B cell (primary cell): ENCODE data around the gene AGAP1. TPM values are rescaled to one million over a fixed set of nuclear protein-coding genes. Genes with fewer than 3 reads are reported as not detected.

Experiments used
- ATAC-seq: fragments of 200-7000 bp; cut with Tn5 transposase; one replicate; pipeline ENCODE4 v1.10.0; 2021; ENCODE audit warnings: low read depth, mild to moderate bottlenecking, moderate number of reproducible peaks, moderate library complexity
- CTCF ChIA-PET: fragments of 350-600 bp; sonication (Branson Sonifier 250); formaldehyde crosslinking; loops from one replicate; lab custom pipeline; 2021; ENCODE audit warnings: antibody characterized with exemption, inconsistent platforms; lab: Charles Lee
- POLR2A ChIA-PET: fragments of 350-600 bp; sonication (Branson Sonifier 250); formaldehyde crosslinking; loops from one replicate; lab custom pipeline; 2021; ENCODE audit warnings: antibody characterized with exemption; lab: Charles Lee
- DNase-seq: peaks from one replicate; pipeline ENCODE4 v3.0.0; 2013
- H2AFZ ChIP-seq: 2 replicates; pipeline ENCODE4 v1.6.1; 2012; ENCODE audit warnings: mild to moderate bottlenecking, low read depth, low read length; ENCODE audit not compliant: insufficient read depth, poor library complexity, severe bottlenecking
- H3K27ac ChIP-seq, 2 donors: 1 replicate in 1 of 2; 2 replicates in 1 of 2; pipeline ENCODE4 v1.5.1; 2012 to 2013; ENCODE audit warnings: low read length in 2 of 2, mild to moderate bottlenecking in 2 of 2, moderate library complexity in 1 of 2
- H3K27me3 ChIP-seq, 4 experiments: fragments of 200-600 bp in 1 of 4; sonication (generic) in 1 of 4; replicated peaks in 1 of 4; 1 replicate in 2 of 4; 2 replicates in 2 of 4; pipeline versions ENCODE4 v1.6.1 to v1.7.0; 2013 to 2016; ENCODE audit warnings: low read length in 3 of 4, mild to moderate bottlenecking in 2 of 4, mixed read lengths in 1 of 4, moderate library complexity in 1 of 4; ENCODE audit not compliant: insufficient read depth in 4 of 4, control insufficient read depth in 3 of 4; ENCODE audit errors: control extremely low read depth in 1 of 4
- H3K36me3 ChIP-seq, 2 experiments: replicated peaks in 1 of 2; 1 replicate in 1 of 2; 2 replicates in 1 of 2; pipeline versions ENCODE4 v1.6.1 to v1.7.1; 2013; ENCODE audit warnings: low read length in 1 of 2; ENCODE audit not compliant: insufficient read depth in 2 of 2, control insufficient read depth in 1 of 2; ENCODE audit errors: control extremely low read depth in 1 of 2, extremely low read depth in 1 of 2
- H3K4me1 ChIP-seq, 2 donors: fragments of 200-600 bp in 1 of 2; sonication (generic) in 1 of 2; 1 replicate in 1 of 2; 2 replicates in 1 of 2; pipeline versions ENCODE4 v1.5.1 to v1.6.1; 2013 to 2017; ENCODE audit warnings: low read length in 2 of 2; ENCODE audit not compliant: control insufficient read depth in 2 of 2, insufficient read depth in 2 of 2
- H3K4me2 ChIP-seq: replicated peaks from 2 replicates; pipeline ENCODE3; 2012; ENCODE audit warnings: mild to moderate bottlenecking, low read depth, low read length; ENCODE audit not compliant: poor library complexity, severe bottlenecking
- H3K4me3 ChIP-seq, 5 experiments: fragments of 200-600 bp in 1 of 5; sonication (generic) in 1 of 5; 1 replicate in 3 of 5; 2 replicates in 2 of 5; pipeline versions ENCODE4 v1.5.1 to v1.7.0; 2011 to 2016; ENCODE audit warnings: low read length in 4 of 5, mild to moderate bottlenecking in 4 of 5, low read depth in 2 of 5, control low read depth in 1 of 5, moderate library complexity in 1 of 5; ENCODE audit not compliant: insufficient read depth in 1 of 5; ENCODE audit errors: control extremely low read depth in 1 of 5, extremely low read depth in 1 of 5
- H3K79me2 ChIP-seq: fragments of 200-600 bp; sonication (generic); one replicate; pipeline ENCODE4 v1.6.0; 2016; ENCODE audit warnings: low read length; ENCODE audit not compliant: control insufficient read depth, insufficient read depth
- H3K9ac ChIP-seq: fragments of 200-600 bp; sonication (generic); 2 replicates; pipeline ENCODE4 v1.6.1; 2017; ENCODE audit warnings: mild to moderate bottlenecking, low read length, moderate library complexity
- H3K9me3 ChIP-seq, 3 donors: one replicate each; pipeline versions ENCODE4 v1.6.1 to v1.7.1; 2013; ENCODE audit warnings: low read length in 2 of 3; ENCODE audit not compliant: control insufficient read depth in 2 of 3, insufficient read depth in 1 of 3; ENCODE audit errors: control extremely low read depth in 1 of 3
- H4K20me1 ChIP-seq: 2 replicates; pipeline ENCODE4 v1.6.0; 2012; ENCODE audit warnings: mild to moderate bottlenecking, low read length; ENCODE audit not compliant: insufficient read depth, control insufficient read depth, poor library complexity, severe bottlenecking
- H3K27ac Mint-ChIP-seq: one replicate; pipeline ENCODE4 v1.8.0; 2021; ENCODE audit warnings: mixed read lengths
- H3K27me3 Mint-ChIP-seq: one replicate; pipeline ENCODE4 v1.8.0; 2021; ENCODE audit warnings: mixed read lengths
- H3K4me1 Mint-ChIP-seq: one replicate; pipeline ENCODE4 v1.8.0; 2021; ENCODE audit warnings: mixed read lengths
- H3K4me3 Mint-ChIP-seq: one replicate; pipeline ENCODE4 v1.8.0; 2021; ENCODE audit warnings: mixed read lengths
- H3K9me3 Mint-ChIP-seq: one replicate; pipeline ENCODE4 v1.8.0; 2022; ENCODE audit warnings: mixed read lengths; ENCODE audit not compliant: insufficient read depth
- CTCF ChIP-seq: fragments of 200-600 bp; IDR thresholded peaks from one replicate; pipeline ENCODE4 v1.8.0; 2022; ENCODE audit warnings: antibody characterized with exemption, mild to moderate bottlenecking
- EZH2 ChIP-seq: IDR thresholded peaks from 2 replicates; pipeline ENCODE4 v1.6.1; 2012; ENCODE audit warnings: borderline replicate concordance, low read depth, mild to moderate bottlenecking, moderate library complexity, low read length; ENCODE audit not compliant: insufficient read depth, poor library complexity, severe bottlenecking
- WGBS: methylation state at CpG from one replicate; pipeline ENCODE4 v1.1.5; 2013; ENCODE audit warnings: missing lambda C conversion rate; ENCODE audit not compliant: insufficient coverage; 5-methylcytosine and 5-hydroxymethylcytosine counted together
- intact Hi-C: fragments of 100-400 bp; cut with micrococcal nuclease; formaldehyde crosslinking; loops from one replicate; pipeline ENCODE4 v1.10.0; 2022
- polyA plus RNA-seq: library from polyadenylated mRNA; depleted of rRNA; stranded (reverse); fragments of >200 nt; gene quantifications from 2 replicates; pipeline ENCODE4 v1.2.3, GENCODE V29; 2012
- total RNA-seq, 2 donors: library from RNA; stranded (reverse); fragments of 120-200 nt in 1 of 2; gene quantifications; 1 replicate in 1 of 2; 2 replicates in 1 of 2; pipeline versions ENCODE4 v1.2.3 to v1.2.4, GENCODE V29; 2013 to 2022

The AGAP1 gene
- total and polyA plus RNA-seq, 2 donors (not counting 1 experiment from before 2014, with no cell fraction given) = 0.01 TPM; not detected in 1

DNA sequence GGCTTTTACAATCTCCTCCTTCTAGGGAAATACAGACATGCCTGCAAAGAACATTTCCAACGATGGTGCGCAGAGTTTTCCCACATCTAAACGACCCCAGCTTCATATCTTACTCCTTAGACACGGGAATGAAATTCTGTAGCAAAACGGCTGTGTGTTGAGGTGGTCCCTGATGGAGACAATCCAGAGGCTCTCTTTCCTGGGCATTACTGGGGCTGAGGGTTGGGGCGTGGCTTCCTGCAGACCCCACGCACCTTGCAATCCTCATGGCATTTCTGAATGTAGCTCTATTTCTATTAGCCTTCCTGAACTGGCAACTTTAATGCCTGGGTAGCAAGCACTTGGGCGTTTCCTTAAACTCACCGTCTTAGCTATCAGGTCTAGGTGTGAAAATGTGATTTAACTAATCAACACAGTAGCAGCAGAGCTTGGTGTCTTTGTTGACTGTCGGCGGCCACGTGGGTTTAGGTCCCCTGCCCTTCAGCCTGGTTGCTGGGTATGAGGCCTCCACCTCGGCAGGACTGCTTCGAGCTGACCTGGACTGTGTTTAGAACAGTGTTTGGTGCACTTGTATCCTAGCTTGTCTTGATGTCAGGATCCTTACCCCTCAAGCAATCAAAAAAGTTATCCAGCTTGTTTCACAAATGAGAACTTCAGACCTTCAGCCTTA, 431.5 kb downstream of the AGAP1 start:
- Mint-ChIP-seq H3K27ac (no peak overlapping the region), H3K9me3 (no peaks in the 10 kb centered on the region), H3K27me3 (no peaks in the 10 kb centered on the region), H3K4me3 (no peak overlapping the region), H3K4me1 (no peaks in the 10 kb centered on the region)
- Histone ChIP-seq H3K9ac (no peak overlapping the region), H3K79me2 (no peaks in the 10 kb centered on the region), H3K36me3 (no peaks in the 10 kb centered on the region), H2AFZ (no peak overlapping the region), H4K20me1 (no peaks in the 10 kb centered on the region), H3K4me1 (no peaks in the 10 kb centered on the region), H3K27ac (no peak overlapping the region), H3K27me3 (no peaks in the 10 kb centered on the region), H3K4me3 (no peak overlapping the region), H3K4me2 (no peak overlapping the region), H3K9me3 (peaks cover 0 to 4% (median 0%) of the 10 kb centered on the region in 3 donors)
- no peak for DNase-seq
- no peak for ATAC-seq
- TF ChIP-seq CTCF = no peak
- TF ChIP-seq EZH2 = no peak
- 81% methylated on average over 7 of the region's 14 CpGs for WGBS
- POLR2A ChIA-PET = no interaction called here
- CTCF ChIA-PET = no interaction called here
- intact Hi-C loops = no loop called here

DNA sequence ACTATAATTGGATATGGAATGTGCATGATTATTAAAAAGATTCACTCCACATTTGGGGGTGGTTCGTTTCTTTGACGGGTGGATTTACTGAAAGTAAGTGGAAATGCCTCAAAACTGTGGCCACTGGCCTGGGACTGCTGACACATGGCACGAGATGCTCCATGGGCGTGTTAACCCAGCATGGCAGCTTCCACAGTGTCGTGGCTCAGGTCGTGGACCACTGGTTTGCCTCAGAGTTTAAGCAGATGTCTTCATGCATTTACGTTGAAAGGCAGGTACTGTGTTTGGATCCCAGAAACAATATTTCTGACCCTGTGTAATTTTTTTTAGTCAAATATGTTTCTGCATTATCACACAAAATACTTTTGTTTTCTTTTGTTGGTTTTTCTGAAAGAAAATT, 432.4 kb downstream of the AGAP1 start:
- DNase-seq = no peak
- H3K27me3 Mint-ChIP-seq = no peaks in the 10 kb centered on the region
- TF ChIP-seq EZH2 (no peak), CTCF (no peak)
- CTCF ChIA-PET = no interaction called here
- Histone ChIP-seq H3K9ac (no peak overlapping the region), H2AFZ (no peak overlapping the region), H3K27ac (no peak overlapping the region), H3K36me3 (no peaks in the 10 kb centered on the region), H4K20me1 (no peaks in the 10 kb centered on the region), H3K4me3 (no peak overlapping the region), H3K9me3 (peaks cover 0 to 7% (median 0%) of the 10 kb centered on the region in 3 donors), H3K4me1 (no peaks in the 10 kb centered on the region), H3K79me2 (no peaks in the 10 kb centered on the region), H3K27me3 (no peaks in the 10 kb centered on the region), H3K4me2 (no peak overlapping the region)
- intact Hi-C loops = no loop called here
- no peak overlapping the region for H3K4me3 Mint-ChIP-seq
- no peaks in the 10 kb centered on the region for H3K4me1 Mint-ChIP-seq
- no peaks in the 10 kb centered on the region for H3K9me3 Mint-ChIP-seq
- no peak for ATAC-seq
- WGBS = 90% methylated on average over 6 of the region's 7 CpGs
- H3K27ac Mint-ChIP-seq = no peak overlapping the region
- POLR2A ChIA-PET = no interaction called here
